ENCODE measurements around the gene LENG8. TPM values are rescaled to one million over a fixed set of nuclear protein-coding genes. Genes with fewer than 3 reads are reported as not detected.

The LENG8 gene
- total RNA-seq, 1 experiment from 2014 or later: 148 TPM

GRCh38 chr19:54475706-54476105 is 26.7 kb downstream of the LENG8 start:
- Histone ChIP-seq H3K23ac (ENCODE audit: insufficient read length, low read depth, low read length) (no peak overlapping the region), H3K4me1 (ENCODE audit: insufficient read depth, low read length) (no peaks in the 10 kb centered on the region; the same call in 1 of the 2 replicates), H3K18ac (ENCODE audit: insufficient read length, low read depth, low read length) (no peak overlapping the region), H2BK120ac (ENCODE audit: low read depth, low read length, poor library complexity, severe bottlenecking) (no peak overlapping the region), H3K27me3 (ENCODE audit: insufficient read depth, low read length) (no peaks in the 10 kb centered on the region), H2BK5ac (ENCODE audit: insufficient read length, low read length) (no peak overlapping the region), H3K27ac (ENCODE audit: insufficient read length, low read depth, low read length) (no peak overlapping the region), H3T11ph (ENCODE audit: low read length) (no peak overlapping the region), H4K8ac (replicated peaks; ENCODE audit: insufficient read length, low read depth, low read length) (no peak overlapping the region), H3K79me1 (ENCODE audit: insufficient read depth, low read depth, low read length, poor library complexity, severe bottlenecking) (no peaks in the 10 kb centered on the region), H4K91ac (ENCODE audit: insufficient read length, low read depth, low read length) (no peak overlapping the region), H3K79me2 (ENCODE audit: insufficient read depth, low read length) (no peaks in the 10 kb centered on the region), H3K23me2 (ENCODE audit: insufficient read length, low read depth, low read length, poor library complexity, severe bottlenecking) (peaks cover 7% of the 10 kb centered on the region), H4K20me1 (ENCODE audit: control insufficient read depth, insufficient read depth, insufficient read length) (no peaks in the 10 kb centered on the region), H2BK20ac (ENCODE audit: low read depth, low read length, poor library complexity, severe bottlenecking) (no peak overlapping the region), H2AK5ac (ENCODE audit: insufficient read length, low read length) (no peak overlapping the region), H3K14ac (ENCODE audit: insufficient read depth, low read length) (no peak overlapping the region), H3K4me2 (ENCODE audit: insufficient read depth, insufficient read length, low read length) (no peak overlapping the region), H2BK15ac (ENCODE audit: low read depth, low read length) (no peak overlapping the region), H2BK12ac (ENCODE audit: insufficient read length, low read depth, low read length) (no peak overlapping the region), H3K4ac (ENCODE audit: low read depth, low read length) (no peak overlapping the region), H2AFZ (ENCODE audit: low read length) (no peak overlapping the region), H4K5ac (ENCODE audit: insufficient read length, low read depth, low read length) (no peak overlapping the region), H3K9ac (ENCODE audit: extremely low read depth, insufficient read length, low read length) (no peak overlapping the region), H3K56ac (ENCODE audit: insufficient read length, low read depth, low read length) (no peak overlapping the region), H3K9me3 (ENCODE audit: control insufficient read depth, low read depth, low read length) (no peaks in the 10 kb centered on the region)
- Mint-ChIP-seq H3K27ac (no peak overlapping the region), H3K27me3 (ENCODE audit: low read depth) (peaks cover 38% of the 10 kb centered on the region), H3K4me1 (peaks cover 7 to 18% of the 10 kb centered on the region in 2 experiments), H3K4me3 (no peak overlapping the region), H3K9me3 (no peaks in the 10 kb centered on the region; a peak in 1 of 5 replicates), H3K36me3 (ENCODE audit: insufficient read depth in 1 of 3, low read depth in 3 of 3) (no peaks in the 10 kb centered on the region)
- no peak for TF ChIP-seq CTCF (conservative IDR thresholded peaks at IDR 0.05)
- DNase-seq: no peak
- no CpG with 5 or more reads among the region's 11 CpGs for WGBS (ENCODE audit: extremely low coverage, insufficient read length, low lambda C conversion rate)

All from H9 (cell line).